Mucosa of descending colon (tissue), 3 donors: Measurements from ENCODE around the gene STX4. TPM values are rescaled to one million over a fixed set of nuclear protein-coding genes. Genes with fewer than 3 reads are reported as not detected.

Experiments used
- ATAC-seq: fragments of 200-7000 bp; cut with Tn5 transposase; one replicate; pipeline ENCODE4 v1.9.1; 2020; ENCODE audit warnings: mild to moderate bottlenecking, moderate library complexity
- DNase-seq, 3 donors: peaks; one replicate each; pipeline ENCODE4 v3.0.0-alpha.2; 2020
- H3K36me3 ChIP-seq: fragments of 200-600 bp; one replicate; pipeline ENCODE4 v1.8.0; 2021; ENCODE audit warnings: low read depth, mild to moderate bottlenecking
- H3K4me1 ChIP-seq: fragments of 200-600 bp; one replicate; pipeline ENCODE4 v1.8.0; 2021; ENCODE audit warnings: low read depth, mild to moderate bottlenecking
- H3K4me3 ChIP-seq: fragments of 200-600 bp; one replicate; pipeline ENCODE4 v1.8.0; 2021; ENCODE audit warnings: mild to moderate bottlenecking
- H3K9me3 ChIP-seq: fragments of 200-600 bp; one replicate; pipeline ENCODE4 v1.8.0; 2021; ENCODE audit warnings: mild to moderate bottlenecking
- CTCF ChIP-seq: fragments of 200-600 bp; IDR thresholded peaks from one replicate; pipeline ENCODE4 v1.8.0; 2022; ENCODE audit warnings: antibody characterized with exemption, mild to moderate bottlenecking
- intact Hi-C, 2 donors: fragments of 100-400 bp; cut with DNase I in 1 of 2; cut with micrococcal nuclease in 1 of 2; formaldehyde crosslinking; loops; one replicate each; pipeline versions ENCODE4 v1.11.0 to v1.11.1; 2022; cut with DNase I, micrococcal nuclease
- total RNA-seq, 3 donors: library from RNA; stranded (reverse); fragmentation: NEBNext Ultra II Directional in 2 of 3; extraction: Animal tissue kit (Norgen Biotek cat#: 25700) in 2 of 3; gene quantifications; one replicate each; pipeline versions ENCODE4 v1.2.1 to v1.2.4, GENCODE V29; 2021 to 2023
- donor health status: DM: no; HTN: no; CAD: no; lungs with moderate emphysema.
- donor health status: DM: no; HTN: no; CAD: no.
- donor health status: DM: no; HTN: yes; CAD: no.

STX4 gene
- total RNA-seq, 3 donors from 2014 or later, result 74.8 to 87.7 (median 86.9) TPM

- Histone ChIP-seq H3K4me3 (no peak overlapping the region), H3K9me3 (no peaks in the 10 kb centered on the region), H3K4me1 (peaks cover 6% of the 10 kb centered on the region), H3K36me3 (no peaks in the 10 kb centered on the region)
- intact Hi-C loops, result no loop called here
- ATAC-seq, result no peak
- TF ChIP-seq CTCF, result no peak
- DNase-seq, result no peak
Measured at GRCh38 chr16:31061126-31061812, 27.9 kb downstream of the STX4 start.

- no peak for TF ChIP-seq CTCF
- Histone ChIP-seq H3K9me3 (no peaks in the 10 kb centered on the region), H3K36me3 (no peaks in the 10 kb centered on the region), H3K4me1 (peaks cover 6% of the 10 kb centered on the region), H3K4me3 (no peak overlapping the region)
- ATAC-seq, result no peak
- intact Hi-C loops, result no loop called here
- DNase-seq, result no peak
Measured at GRCh38 chr16:31061813-31062440, 28.6 kb downstream of the STX4 start.

- intact Hi-C loops, result no loop called here
- H3K9me3 ChIP-seq, result no peaks in the 10 kb centered on the region
- ATAC-seq, result no peak
- no peak overlapping the region for H3K4me3 ChIP-seq
- peaks cover 6% of the 10 kb centered on the region for H3K4me1 ChIP-seq
- no peak for DNase-seq
- no peaks in the 10 kb centered on the region for H3K36me3 ChIP-seq
- no peak for TF ChIP-seq CTCF
Measured at GRCh38 chr16:31063495-31063842, 30.1 kb downstream of the STX4 start.

- H3K4me3 ChIP-seq, result no peak overlapping the region
- no peaks in the 10 kb centered on the region for H3K36me3 ChIP-seq
- DNase-seq (no peak), ATAC-seq (peak; percentile 47)
- intact Hi-C loops, result no loop called here
- peaks cover 6% of the 10 kb centered on the region for H3K4me1 ChIP-seq
- no peaks in the 10 kb centered on the region for H3K9me3 ChIP-seq
- TF ChIP-seq CTCF, result no peak
Measured at GRCh38 chr16:31063843-31064611, 30.7 kb downstream of the STX4 start.

- Histone ChIP-seq H3K9me3 (no peaks in the 10 kb centered on the region), H3K36me3 (no peaks in the 10 kb centered on the region), H3K4me3 (no peak overlapping the region), H3K4me1 (peaks cover 6% of the 10 kb centered on the region)
- DNase-seq (peak in 1 of 3 donors; percentile 21), ATAC-seq (peak; percentile 59)
- intact Hi-C loops, result no loop called here
- TF ChIP-seq CTCF, result no peak
Measured at GRCh38 chr16:31064882-31065461, 31.6 kb downstream of the STX4 start.
